Thyroid gland (tissue), 4 donors: ENCODE results near the gene UBXN2A. TPM values are rescaled to one million over a fixed set of nuclear protein-coding genes. Genes with fewer than 3 reads are reported as not detected.

Experiments used
- DNase-seq, 2 donors: peaks; one replicate each; pipeline ENCODE4 v3.0.0-alpha.2; 2019
- H3K27ac ChIP-seq, 3 donors: fragments of 200-600 bp; sonication (generic); 1 replicate in 2 of 3; 2 replicates in 1 of 3; pipeline ENCODE4 v1.5.1; 2016 to 2019; ENCODE audit warnings: mild to moderate bottlenecking in 1 of 3, moderate library complexity in 1 of 3
- H3K27me3 ChIP-seq: fragments of 200-600 bp; sonication (generic); one replicate; pipeline ENCODE4 v1.5.1; 2019
- H3K36me3 ChIP-seq, 2 donors: fragments of 200-600 bp; sonication (generic); one replicate each; pipeline ENCODE4 v1.5.1; 2016 to 2019
- H3K4me1 ChIP-seq, 2 donors: fragments of 200-600 bp; sonication (generic); one replicate each; pipeline ENCODE4 v1.5.1; 2017 to 2019
- H3K4me3 ChIP-seq, 3 donors: fragments of 200-600 bp; sonication (generic); replicated peaks in 1 of 3; 1 replicate in 2 of 3; 2 replicates in 1 of 3; pipeline ENCODE4 v1.5.1; 2016; ENCODE audit warnings: mild to moderate bottlenecking in 1 of 3
- H3K9me3 ChIP-seq: fragments of 200-600 bp; sonication (generic); one replicate; pipeline ENCODE4 v1.5.1; 2017
- CTCF ChIP-seq, 6 experiments: fragments of 200-600 bp in 3 of 6; fragments of 450-650 bp in 3 of 6; sonication (generic) in 3 of 6; IDR thresholded peaks; one replicate each; pipeline ENCODE4 v1.5.1; 2016 to 2019; ENCODE audit warnings: antibody characterized with exemption in 6 of 6, mild to moderate bottlenecking in 2 of 6, inconsistent platforms in 1 of 6, moderate library complexity in 1 of 6
- POLR2A ChIP-seq, 2 donors: fragments of 450-650 bp; IDR thresholded peaks; one replicate each; pipeline ENCODE4 v1.6.1; 2017; ENCODE audit warnings: antibody characterized with exemption in 2 of 2, mild to moderate bottlenecking in 2 of 2, moderate library complexity in 1 of 2
- whole genome bisulfite sequencing, 2 donors: methylation state at CpG; one replicate each; pipeline ENCODE4 v1.1.5; 2017; 5-methylcytosine and 5-hydroxymethylcytosine counted together
- intact Hi-C: fragments of 100-400 bp; cut with DNase I; formaldehyde crosslinking; loops from one replicate; pipeline ENCODE4 v1.15.1; 2023
- total RNA-seq, 4 donors: library from RNA; depleted of rRNA; stranded (reverse); fragments of >200 nt; gene quantifications; one replicate each; pipeline ENCODE4 v1.2.3, GENCODE V29; 2016

UBXN2A gene
- total RNA-seq, 4 donors from 2014 or later = 10.7 to 14.9 (median 13.7) TPM

GRCh38 chr2:24007693-24008092 is 67.4 kb downstream of the UBXN2A start:
- Histone ChIP-seq H3K4me3 (no peak overlapping the region), H3K36me3 (no peaks in the 10 kb centered on the region), H3K9me3 (no peaks in the 10 kb centered on the region), H3K27ac (no peak overlapping the region), H3K27me3 (peaks cover 13% of the 10 kb centered on the region), H3K4me1 (peaks cover 4 to 9% of the 10 kb centered on the region in 2 donors)
- no peak for TF ChIP-seq POLR2A (IDR thresholded peaks at IDR 0.05)
- TF ChIP-seq CTCF (IDR thresholded peaks at IDR 0.05) = no peak
- intact Hi-C loops = no loop called here
- no peak for DNase-seq

- intact Hi-C loops = no loop called here
- Histone ChIP-seq H3K9me3 (no peaks in the 10 kb centered on the region), H3K27ac (no peak overlapping the region), H3K4me3 (no peak overlapping the region), H3K27me3 (peaks cover 13% of the 10 kb centered on the region), H3K36me3 (no peaks in the 10 kb centered on the region), H3K4me1 (peaks cover 4 to 9% of the 10 kb centered on the region in 2 donors)
- TF ChIP-seq POLR2A (IDR thresholded peaks at IDR 0.05) (no peak), CTCF (IDR thresholded peaks at IDR 0.05) (no peak)
- 80 to 83% methylated on average over 13 of the region's 13 CpGs for WGBS, 2 donors
- DNase-seq = no peak
Observed at GRCh38 chr2:24008672-24009366, 68.6 kb downstream of the UBXN2A start.

GRCh38 chr2:24009367-24009679 is 69.1 kb downstream of the UBXN2A start:
- H3K9me3 ChIP-seq = no peaks in the 10 kb centered on the region
- H3K27ac ChIP-seq = no peak overlapping the region
- H3K27me3 ChIP-seq = peaks cover 13% of the 10 kb centered on the region
- no peaks in the 10 kb centered on the region for H3K36me3 ChIP-seq
- no peak for TF ChIP-seq CTCF (IDR thresholded peaks at IDR 0.05)
- TF ChIP-seq POLR2A (IDR thresholded peaks at IDR 0.05) = no peak
- peaks cover 4 to 9% of the 10 kb centered on the region in 2 donors for H3K4me1 ChIP-seq
- DNase-seq = no peak
- intact Hi-C loops = no loop called here
- H3K4me3 ChIP-seq = no peak overlapping the region
- WGBS, 2 donors = 57 to 80% methylated on average over 9 of the region's 9 CpGs

GRCh38 chr2:24009680-24010476 is 69.6 kb downstream of the UBXN2A start, which contains the start of gene MFSD2B:
Gene MFSD2B, plus strand, starts transcription at chr2:24010085. Its CDS starts 12 bp downstream, at chr2:24010097.
- H3K27me3 ChIP-seq = peaks cover 13% of the 10 kb centered on the region
- intact Hi-C loops = no loop called here
- H3K36me3 ChIP-seq = no peaks in the 10 kb centered on the region
- TF ChIP-seq CTCF (IDR thresholded peaks at IDR 0.05) (no peak), POLR2A (IDR thresholded peaks at IDR 0.05) (no peak)
- 3 to 10% methylated on average over 20 to 52 of the region's 75 CpGs for WGBS, 2 donors
- H3K27ac ChIP-seq = no peak within 1 kb of the TSS
- peak within 1 kb of the TSS in 1 of 3 donors; percentile 14 for H3K4me3 ChIP-seq
- peaks cover 4 to 9% of the 10 kb centered on the region in 2 donors for H3K4me1 ChIP-seq
- DNase-seq = peak in 1 of 2 donors; percentile 5
- no peaks in the 10 kb centered on the region for H3K9me3 ChIP-seq
